Activated CD4-positive, alpha-beta T cell treated with anti-CD3 and anti-CD28 coated beads, Interleukin-2, Interleukin-6, amounts not matched to agents 100 ng/mL and 50 ng/mL, durations not matched to agents 16 hours and 8 hours (primary cell): ENCODE results near the gene CABLES1.
"Not testable (repeated sequence)": the region's sequence is repeated elsewhere in the genome, so short reads cannot be mapped to it uniquely, and the experiment has no call there.

Source experiments
- DNase-seq: peaks from one replicate; pipeline ENCODE4 v3.0.0-alpha.2; 2020

The CABLES1 gene

DNA sequence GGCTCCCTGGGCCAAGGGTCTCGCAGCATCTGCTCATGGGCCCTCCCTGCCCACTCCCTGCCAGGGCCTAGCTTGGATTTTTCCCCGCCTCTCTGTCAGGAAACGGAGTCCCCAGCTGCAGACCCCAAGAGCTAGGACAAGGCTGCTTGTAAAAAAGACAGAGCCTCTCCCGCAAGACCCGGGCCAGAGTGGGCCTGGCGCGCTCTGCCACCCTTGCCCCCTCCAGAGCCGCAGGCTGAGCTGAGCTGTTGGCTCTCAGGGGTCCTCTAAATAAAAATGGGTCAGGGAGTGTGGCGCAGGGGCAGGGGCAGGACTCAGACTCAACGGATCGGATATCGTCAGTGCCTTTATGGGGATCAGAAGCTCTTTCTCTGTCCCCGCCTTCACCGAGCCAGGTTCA, 112.6 kb downstream of the CABLES1 start:
- no peak for DNase-seq

DNA sequence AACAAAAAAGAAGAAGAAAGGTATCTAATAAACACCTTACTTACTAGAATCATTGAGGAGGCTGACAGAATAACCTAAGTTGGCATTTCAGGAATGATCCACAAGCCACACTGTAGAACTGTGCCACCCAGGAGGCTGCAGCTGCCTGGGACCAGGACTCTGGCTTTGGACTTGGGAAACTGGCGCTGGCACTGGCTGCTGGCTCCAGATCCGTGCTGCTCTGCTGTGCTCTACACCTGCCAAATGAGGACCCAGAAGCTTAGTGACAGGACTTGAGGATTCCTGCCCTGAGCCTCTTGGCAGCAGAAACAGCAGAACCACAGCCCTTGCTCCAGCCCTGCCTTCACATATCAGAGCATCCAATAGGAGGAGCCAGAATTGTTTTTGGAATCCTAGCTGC, 113.5 kb downstream of the CABLES1 start:
- no peak for DNase-seq

DNA sequence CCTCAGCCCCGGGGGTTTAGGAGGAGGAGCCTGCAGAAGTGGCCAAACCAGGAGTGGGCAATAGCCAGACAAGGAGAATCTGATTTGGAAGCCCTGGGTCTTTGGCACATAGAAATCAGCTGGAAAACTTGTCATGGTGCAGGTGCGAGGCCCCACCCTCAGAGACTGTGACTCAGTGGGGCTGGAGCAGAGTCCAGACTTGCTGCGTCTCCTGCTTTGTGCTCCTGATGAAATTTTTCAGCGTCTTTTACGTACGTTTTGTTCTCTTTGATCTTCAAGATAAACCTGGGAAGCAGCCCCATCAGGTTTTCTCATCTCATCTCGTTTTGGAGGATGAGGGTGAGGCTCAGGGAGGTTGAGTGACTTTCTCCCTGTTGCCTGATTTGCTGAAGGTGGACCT, 114.1 kb downstream of the CABLES1 start:
- DNase-seq: no peak

DNA sequence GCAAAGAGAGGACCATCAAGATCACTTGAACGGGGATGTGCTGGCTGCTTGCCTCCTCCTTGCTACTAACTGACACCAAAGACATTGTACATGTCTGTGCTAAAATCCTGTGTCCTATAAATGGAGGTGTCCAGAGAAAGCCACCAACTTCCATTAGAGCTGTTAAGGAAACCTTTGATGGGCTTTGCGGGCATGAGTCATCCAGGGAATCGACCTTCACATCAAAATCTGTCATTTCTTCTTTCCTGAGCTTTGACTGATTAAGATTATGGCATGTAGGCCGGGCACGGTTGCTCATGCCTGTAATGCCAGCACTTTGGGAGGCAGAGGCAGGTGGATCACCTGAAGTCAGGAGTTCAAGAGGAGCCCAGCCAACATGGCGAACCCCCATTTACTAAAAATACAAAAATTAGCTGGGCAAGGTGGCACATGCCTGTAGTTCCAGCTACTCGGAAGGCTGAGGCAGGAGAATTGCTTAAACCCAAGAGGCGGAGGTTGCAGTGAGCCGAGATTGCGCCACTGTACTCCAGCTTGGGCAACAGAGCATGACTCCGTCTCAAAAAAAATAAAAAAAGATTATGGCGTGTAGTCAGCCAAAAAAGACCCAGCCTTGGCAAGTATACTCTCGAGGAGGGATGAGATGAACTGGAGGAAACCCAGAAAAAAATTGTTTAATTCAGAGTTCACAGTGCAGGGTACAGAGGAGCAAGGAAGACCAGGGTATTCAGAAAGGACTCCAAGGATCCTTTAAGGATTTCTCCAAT, 115.8 kb downstream of the CABLES1 start:
- peak; percentile 40 for DNase-seq

DNA sequence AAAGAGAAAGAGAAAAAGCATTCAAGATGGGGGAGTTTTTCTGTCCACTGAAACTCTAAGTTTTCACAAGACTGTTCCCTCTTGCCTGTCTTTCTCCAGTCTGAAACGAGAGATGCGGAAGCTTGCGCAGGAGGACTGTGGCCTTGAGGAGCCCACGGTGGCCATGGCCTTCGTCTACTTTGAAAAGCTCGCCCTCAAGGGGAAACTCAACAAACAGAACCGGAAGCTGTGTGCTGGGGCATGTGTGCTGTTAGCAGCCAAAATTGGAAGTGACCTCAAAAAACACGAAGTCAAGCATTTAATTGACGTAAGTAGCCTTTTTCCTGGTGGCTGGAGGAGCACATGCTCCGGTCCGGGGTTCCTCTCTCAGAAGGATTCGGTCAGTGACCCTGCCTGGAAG, 118.3 kb downstream of the CABLES1 start:
- no peak for DNase-seq

DNA sequence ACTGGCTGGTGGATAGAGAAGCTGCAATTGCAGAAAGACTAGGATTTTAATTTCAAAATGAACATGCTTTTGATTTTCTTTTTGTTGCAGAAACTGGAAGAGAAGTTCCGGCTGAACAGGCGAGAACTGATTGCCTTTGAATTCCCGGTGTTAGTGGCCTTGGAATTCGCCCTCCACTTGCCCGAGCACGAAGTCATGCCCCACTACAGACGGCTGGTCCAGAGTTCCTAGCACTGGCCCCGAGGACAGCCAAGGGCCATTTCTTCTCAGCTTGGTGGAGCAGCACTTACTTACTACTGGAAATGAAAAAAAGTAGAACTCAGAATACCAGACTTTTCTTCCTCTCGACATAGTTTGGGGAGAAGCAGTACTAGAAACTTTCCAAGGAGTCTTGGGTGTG, 121.9 kb downstream of the CABLES1 start:
- DNase-seq: no peak

DNA sequence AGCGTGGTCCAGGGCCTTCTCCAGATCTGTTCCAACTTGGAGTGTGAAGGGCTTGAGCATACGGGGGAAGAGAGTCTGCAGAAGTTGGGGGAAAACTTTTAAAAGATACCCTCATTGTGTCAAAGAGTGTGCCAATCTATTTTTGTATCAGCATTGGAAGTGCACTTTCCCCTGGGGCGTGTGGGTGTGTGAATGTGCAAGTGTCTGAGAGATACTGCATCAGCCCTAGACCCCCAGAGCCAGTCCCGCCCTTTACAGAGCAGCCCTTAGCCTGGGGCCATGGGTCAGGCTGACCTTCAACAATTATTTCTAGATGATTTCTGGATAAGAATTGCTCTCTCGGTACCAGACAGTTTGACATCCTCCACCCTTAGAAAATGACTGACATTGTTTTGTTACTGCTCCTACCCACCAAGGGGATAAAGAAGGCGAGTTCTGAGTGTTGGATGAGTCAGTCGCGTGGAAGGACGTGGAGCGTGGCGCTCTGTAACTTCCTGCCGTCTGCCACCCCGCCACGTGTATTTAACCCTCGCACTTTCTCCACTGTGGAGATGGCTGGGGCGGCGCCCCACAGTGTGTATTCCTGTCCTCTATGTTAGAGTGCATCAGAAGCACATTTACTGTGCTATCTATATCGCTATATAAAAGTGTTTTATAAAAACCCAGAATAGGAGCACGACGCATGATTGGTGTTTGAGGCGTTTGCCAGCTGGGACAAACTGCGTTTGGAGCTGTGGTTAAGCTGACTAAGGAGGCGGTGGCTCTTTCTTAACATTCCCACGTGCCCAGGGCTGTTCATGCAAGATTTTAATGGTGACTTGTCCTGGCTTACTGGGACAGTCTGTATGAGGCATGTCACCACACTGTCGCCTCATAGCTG, 122.6 kb downstream of the CABLES1 start:
- DNase-seq: peak; percentile 20

DNA sequence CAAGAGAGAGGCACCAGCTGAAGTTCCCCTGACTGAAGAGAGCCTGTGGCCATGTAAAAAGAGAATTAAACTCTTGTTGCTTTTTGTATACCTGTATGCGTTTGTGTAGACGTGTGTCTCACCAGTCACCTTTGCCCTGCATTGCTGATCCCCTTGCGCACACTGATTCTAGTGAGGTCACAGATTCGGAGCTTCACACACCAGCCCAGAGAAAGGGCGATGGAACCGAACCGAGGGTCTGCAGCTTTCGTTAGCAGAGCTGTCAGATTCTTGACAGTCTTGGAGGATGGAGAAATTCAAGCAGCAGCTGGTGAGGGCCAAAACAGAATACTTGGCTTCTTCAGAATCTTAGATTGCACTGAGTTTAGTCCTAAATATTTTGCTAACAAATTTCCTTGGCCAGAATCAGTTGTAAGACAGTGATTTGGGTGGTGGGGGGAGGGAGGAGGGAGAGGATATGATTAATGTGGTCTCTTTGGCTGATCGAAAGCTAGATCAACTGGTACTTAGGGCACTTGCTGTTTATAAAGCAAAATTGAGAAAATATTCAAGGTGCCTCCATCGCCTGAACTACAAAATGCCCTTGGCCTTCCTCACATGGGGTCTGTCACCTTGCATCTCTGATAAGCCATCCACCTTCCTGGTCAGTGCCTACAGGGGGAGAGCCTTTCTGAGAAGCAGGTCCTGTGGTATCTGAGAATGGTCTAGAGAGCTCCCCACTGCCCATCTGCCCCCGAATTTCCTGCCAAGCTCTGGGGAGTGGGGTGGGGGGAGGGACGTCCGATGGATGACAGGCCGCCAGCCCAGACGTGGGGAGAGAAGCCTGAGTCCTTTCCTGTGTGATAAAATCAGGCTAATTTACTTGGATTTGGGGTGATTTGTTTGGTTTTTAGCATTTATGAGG, 123.5 kb downstream of the CABLES1 start:
- DNase-seq: no peak

DNA sequence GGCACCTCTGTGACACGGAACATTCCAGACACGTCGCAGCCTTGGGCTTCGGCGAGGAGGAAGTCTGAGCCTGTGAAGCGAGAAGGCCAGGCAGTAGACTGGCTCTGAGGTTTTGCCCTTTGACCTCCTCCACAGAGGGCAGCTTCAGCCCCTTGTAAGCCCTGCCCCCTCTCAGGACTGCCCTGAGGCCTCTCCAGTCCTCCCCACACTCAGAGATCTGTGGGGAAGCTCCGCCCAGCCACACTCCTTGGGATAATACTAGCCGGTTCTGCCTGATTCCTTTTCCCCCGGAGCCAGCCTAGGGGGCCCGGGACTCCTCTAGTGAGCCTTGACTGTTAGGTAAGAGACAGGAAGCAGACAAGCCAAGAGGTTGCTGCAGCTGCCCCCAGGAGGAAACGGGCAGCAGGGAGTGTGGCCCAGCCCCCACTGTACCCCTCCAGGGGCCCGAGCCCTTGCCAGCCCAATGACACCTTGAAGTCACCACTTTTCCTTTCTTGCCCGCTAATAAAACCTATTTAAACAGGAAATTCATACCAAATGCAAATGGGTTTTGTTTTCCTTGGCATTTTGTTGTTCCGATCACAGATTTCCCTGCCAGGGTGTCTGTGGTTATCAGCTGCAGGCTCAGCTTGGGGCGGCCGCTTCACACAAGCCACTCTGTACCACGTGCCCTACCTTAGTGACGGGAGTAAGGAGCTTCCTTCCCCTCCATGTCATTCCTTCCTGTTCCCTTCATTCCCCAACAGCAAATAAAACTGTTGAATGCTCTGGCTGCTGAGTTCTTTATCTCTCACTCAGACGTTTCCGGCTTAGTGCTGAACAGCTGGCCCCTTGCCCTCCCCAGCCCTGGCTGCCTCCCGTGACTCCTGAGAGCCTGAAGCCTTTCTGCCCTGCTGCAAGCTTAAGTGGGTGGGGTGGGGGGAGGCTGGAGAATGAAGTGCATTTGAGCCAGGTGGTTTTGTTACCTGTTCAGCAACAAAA, 124.7 kb downstream of the CABLES1 start:
- no peak for DNase-seq

DNA sequence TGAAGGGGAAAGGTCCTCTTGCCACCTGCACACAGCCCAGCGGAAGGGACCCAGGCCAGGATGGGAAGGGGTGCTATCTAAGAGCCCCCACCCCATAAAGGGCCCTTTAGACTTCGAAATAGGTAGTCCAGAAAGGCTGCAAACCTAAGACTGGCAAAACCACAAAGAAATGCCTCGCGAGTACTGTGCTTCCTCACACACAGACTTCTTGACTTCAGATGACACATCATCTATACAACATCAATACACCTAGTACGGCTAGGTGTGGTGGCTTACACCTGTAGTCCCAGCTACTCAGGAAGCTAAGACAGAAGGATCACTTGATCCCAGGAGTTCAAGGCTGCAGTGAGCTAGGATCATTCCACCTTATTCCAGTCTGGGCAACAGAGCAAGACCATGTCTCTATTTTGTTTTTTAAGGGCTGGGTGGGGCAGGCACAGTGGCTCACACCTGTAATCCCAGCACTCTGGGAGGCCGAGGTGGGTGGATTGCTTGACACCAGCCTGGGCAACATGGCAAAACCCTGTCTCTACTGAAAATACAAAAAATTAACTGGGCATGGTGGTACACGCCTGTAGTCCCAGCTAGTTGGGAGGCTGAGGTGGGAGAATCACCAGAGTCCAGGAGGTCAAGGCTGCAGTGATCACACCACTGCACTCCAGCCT, 125.8 kb downstream of the CABLES1 start:
- no peak for DNase-seq

DNA sequence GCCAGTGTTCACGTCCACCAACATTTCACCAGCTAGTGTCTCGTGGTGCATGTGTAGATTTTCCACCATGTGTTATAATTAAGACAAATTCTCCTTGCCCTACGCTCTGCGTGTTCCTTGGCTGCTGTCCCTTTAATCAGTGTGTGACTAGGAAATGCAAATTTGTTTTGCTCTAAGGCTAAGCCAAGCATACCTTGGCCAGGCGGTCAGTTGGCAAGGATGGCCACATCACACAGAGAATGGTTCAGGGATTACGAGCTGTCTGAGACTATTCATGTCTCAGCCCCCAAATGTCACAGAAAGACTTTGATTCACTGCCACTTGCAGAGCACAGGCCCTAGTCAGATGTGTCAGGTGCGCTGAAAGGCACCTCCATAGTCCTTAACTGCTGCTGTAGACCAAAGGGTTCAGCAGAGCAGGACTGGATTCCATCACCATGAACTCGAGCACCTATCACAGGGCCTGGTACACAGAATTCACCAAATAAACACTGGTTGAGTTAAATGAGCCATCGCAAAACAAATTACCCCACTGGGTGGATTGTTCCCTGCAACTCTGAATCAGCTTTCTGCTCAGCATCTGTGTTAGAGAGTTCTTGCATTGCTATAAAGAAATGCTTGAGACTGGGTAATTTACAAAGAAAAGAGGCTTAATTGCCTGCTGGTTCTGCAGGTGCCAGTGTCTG, 128.4 kb downstream of the CABLES1 start:
- DNase-seq: no peak

DNA sequence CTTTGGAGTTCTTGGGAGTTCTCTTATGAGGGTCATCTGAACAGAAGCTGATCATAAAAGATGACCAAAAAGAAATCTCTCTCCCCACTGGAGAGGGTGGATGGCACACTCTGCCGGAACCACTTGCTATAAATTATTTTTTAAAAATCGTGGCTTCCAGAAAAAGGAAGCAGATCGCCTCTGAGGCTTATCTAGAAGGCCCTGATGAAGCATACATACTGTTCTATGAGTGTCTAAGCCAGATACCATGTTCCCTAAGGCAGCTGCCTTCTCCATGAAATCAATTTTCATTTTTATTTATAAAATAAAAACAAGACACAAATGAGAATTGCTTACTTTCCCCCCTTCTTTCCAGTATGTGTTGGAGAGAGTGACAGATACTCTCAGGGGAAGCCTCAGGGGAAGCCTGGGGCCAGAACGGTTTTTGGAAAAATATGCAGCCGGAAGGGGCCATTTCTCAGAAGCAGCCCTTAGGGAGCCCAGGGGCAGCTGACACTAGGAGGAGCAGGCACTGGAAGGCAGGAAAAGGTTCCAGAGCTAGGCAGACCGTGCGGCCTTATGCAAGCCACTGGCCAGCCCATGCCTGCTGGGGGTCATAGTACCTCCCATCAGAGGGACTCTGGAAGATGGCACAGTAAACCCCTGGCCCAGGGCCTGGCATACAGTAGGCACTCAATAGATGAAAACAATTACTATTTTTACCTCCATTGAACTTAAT, 130.6 kb downstream of the CABLES1 start:
- no peak for DNase-seq

DNA sequence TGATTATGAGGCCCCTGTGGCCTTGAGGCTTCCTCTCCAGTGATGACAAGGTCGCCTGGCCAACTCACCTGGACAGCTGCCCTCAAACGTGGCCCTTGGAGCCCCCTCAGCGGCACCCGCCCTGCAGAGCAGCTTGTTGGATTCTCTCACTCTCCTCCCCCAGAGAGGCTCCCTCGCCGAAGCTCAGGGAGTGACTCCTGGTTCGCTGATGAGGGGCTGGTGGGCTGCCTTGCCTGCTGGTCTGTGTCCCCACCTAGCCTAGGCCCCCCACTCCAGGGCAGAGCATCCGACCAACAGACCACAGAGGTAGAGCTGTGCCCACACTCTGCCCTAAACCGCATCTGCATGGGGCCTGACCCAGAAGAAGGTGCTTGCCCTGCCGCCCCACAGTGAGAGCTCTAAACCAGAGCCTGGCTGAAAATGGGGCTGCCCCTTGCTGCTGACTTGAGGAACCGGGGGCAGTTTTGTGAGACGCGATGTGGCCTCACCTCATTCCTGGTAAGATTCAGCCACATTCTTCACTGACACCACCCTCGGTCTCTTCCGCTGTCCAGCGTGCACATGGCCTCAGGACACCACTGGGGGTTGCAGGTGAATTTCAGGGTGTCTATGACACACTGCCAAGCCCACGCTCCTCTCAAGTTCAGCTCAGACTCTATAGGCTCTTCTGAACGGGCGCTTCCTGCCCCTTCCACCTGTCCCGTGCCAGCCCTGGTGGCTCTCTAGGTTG, 131.6 kb downstream of the CABLES1 start:
- no peak for DNase-seq

DNA sequence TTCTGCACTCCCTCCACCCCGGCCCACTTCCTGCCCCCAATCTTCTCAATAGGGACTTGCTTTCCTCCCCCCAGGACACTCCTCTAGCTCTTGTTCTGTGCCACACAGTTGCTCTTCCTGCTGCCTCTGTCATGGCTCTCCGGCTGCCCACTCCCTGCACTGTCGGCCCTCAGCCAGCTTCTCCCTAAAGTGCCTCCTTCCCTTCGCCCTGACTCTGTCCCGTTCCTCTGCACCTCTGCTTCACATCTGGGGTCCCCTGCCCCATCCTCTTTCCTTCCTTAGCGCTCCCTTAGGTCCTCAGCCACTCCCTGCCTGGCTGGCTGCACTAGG, 132.1 kb downstream of the CABLES1 start:
- no peak for DNase-seq

DNA sequence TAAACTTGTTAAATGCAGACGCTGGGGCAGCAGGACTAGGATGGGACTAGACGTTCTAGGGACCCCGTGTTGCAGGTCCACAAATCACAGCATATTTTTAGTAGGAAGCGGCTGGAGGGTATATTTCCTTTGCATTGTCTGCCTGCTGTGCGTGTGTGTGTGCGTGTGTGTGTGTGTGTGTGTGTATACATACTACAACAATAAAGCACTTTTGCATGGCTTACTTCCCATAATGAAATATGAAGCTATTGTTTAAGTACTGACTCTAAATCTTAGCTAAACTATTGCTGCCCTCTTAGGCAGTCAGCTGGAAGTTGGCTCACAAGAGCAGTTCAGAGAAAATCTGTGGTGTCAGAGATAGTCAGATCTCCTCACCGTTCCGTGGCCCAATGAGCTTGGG, 133.4 kb downstream of the CABLES1 start:
- no peak for DNase-seq

DNA sequence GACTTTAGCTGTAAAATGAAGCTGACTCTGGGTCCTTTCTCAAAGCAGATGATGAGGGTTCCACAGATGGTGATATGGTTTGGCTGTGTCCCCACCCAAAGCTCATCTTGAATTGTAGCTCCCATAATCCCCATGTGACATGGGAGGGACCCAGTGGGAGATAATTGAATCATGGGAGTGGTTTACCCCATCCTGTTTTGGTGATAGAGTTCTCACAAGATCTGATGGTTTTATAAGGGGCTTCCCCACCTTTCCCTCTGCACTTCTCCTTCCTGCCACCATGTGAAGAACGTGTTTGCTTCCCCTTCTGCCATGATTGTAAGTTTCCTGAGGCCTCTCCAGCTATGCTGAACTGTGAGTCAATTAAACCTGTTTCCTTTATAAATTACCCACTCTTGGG, 133.8 kb downstream of the CABLES1 start:
- not testable (repeated sequence) for DNase-seq

DNA sequence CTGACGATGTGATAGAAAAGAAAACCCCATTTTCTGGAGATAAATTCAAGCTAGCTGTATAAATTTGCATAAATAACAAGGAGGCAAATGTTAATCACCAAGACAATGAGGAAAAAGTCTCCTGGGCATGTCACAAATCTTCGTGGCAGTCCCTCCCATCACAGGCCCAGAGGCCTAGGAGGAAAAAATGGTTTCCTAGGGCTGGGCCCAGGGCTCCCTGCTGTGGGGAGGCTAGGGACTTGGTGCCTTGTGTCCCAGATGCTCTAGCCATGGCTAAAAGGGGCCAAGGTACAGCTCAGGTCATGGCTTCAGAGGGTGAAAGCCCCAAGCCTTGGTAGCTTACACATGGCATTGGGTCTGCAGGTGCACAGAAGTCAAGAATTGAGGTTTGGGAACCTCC, 134.6 kb downstream of the CABLES1 start:
- DNase-seq: no peak

DNA sequence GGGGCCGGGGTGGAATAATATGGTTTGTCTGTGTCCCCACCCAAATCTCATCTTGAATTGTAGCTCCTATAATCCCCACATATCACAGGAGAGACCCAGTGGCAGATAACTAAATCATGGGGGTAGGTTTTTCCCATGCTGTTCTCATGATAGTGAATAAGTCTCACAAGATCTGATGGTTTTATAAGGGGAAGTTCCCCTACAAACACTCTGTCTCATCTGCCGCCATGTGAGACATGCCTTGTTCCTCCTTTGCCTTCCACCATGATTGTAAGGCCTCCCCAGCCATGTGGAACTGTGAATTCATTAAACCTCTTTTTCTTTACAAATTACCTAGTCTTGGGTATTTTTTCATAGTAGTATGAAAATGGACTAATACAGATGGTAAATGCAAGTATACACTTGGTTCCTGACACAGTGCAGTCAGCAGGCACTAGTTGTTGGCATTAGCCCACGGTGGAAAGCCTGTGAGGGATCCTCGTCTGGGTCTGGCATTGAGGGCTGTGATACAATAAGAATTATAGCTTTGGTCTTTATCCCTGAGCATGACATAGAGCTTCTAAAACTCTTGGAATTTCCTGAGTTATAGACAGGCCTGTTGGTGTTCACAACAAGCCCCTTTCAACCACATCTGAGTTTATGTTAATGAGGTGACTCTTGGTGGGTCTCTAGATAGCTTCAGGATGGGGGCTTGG, 135.8 kb downstream of the CABLES1 start:
- DNase-seq: no peak
